HUES48 (cell line): ENCODE measurements around the gene METTL26.
A peak's percentile ranks its signal among the peaks of the same experiment; 100 is the strongest.

Source experiments
- H3K27ac ChIP-seq: one replicate; pipeline ENCODE4 v1.7.0; 2013; ENCODE audit warnings: low read depth, low read length, inconsistent platforms
- H3K27me3 ChIP-seq: 2 replicates; pipeline ENCODE4 v1.6.1; 2013; ENCODE audit warnings: mild to moderate bottlenecking, low read length; ENCODE audit not compliant: control insufficient read depth, insufficient read depth
- H3K36me3 ChIP-seq: 2 replicates; pipeline ENCODE4 v1.6.1; 2013; ENCODE audit warnings: low read length; ENCODE audit not compliant: control insufficient read depth, insufficient read depth
- H3K4me1 ChIP-seq: 2 replicates; pipeline ENCODE4 v1.6.1; 2013; ENCODE audit warnings: mild to moderate bottlenecking, low read length; ENCODE audit not compliant: control insufficient read depth, insufficient read depth
- H3K4me3 ChIP-seq: 2 replicates; pipeline ENCODE4 v1.5.1; 2013; ENCODE audit warnings: mild to moderate bottlenecking, low read depth, low read length
- H3K9ac ChIP-seq: 2 replicates; pipeline ENCODE4 v1.6.1; 2013; ENCODE audit warnings: mild to moderate bottlenecking, low read depth, low read length, moderate library complexity
- H3K9me3 ChIP-seq: 2 replicates; pipeline ENCODE4 v1.6.1; 2013; ENCODE audit warnings: low read length; ENCODE audit not compliant: control insufficient read depth, insufficient read depth

METTL26 gene

GRCh38 chr16:634051-634670 lies 1.9 kb downstream of the METTL26 start:
- no peak overlapping the region for H3K9ac ChIP-seq
- peaks cover 32% of the 10 kb centered on the region for H3K4me1 ChIP-seq
- no peaks in the 10 kb centered on the region for H3K27me3 ChIP-seq
- H3K36me3 ChIP-seq: peaks cover 17% of the 10 kb centered on the region
- no peak overlapping the region for H3K4me3 ChIP-seq
- H3K27ac ChIP-seq: no peak overlapping the region
- H3K9me3 ChIP-seq: no peaks in the 10 kb centered on the region

- Histone ChIP-seq H3K9me3 (no peaks in the 10 kb centered on the region), H3K4me1 (peaks cover 34% of the 10 kb centered on the region), H3K27ac (no peak overlapping the region), H3K36me3 (peaks cover 17% of the 10 kb centered on the region), H3K9ac (no peak overlapping the region), H3K27me3 (no peaks in the 10 kb centered on the region), H3K4me3 (no peak overlapping the region)
These were observed 2.6 kb downstream of the METTL26 start for GRCh38 chr16:633336-634050.

GRCh38 chr16:632486-633335 lies 3.4 kb downstream of the METTL26 start:
- Histone ChIP-seq H3K4me1 (peaks cover 28% of the 10 kb centered on the region), H3K9me3 (no peaks in the 10 kb centered on the region), H3K9ac (no peak overlapping the region), H3K27ac (no peak overlapping the region), H3K27me3 (no peaks in the 10 kb centered on the region), H3K4me3 (no peak overlapping the region), H3K36me3 (peaks cover 17% of the 10 kb centered on the region)

GRCh38 chr16:631808-632358 lies 4.2 kb downstream of the METTL26 start:
- no peaks in the 10 kb centered on the region for H3K9me3 ChIP-seq
- no peak overlapping the region for H3K27ac ChIP-seq
- H3K9ac ChIP-seq: no peak overlapping the region
- no peak overlapping the region for H3K4me3 ChIP-seq
- peaks cover 22% of the 10 kb centered on the region for H3K4me1 ChIP-seq
- peaks cover 22% of the 10 kb centered on the region for H3K36me3 ChIP-seq
- no peaks in the 10 kb centered on the region for H3K27me3 ChIP-seq

- Histone ChIP-seq H3K4me3 (peak within 1 kb of the TSS; percentile 60; the same call in 1 of the 2 replicates), H3K4me1 (peaks cover 22% of the 10 kb centered on the region), H3K27ac (peak within 1 kb of the TSS; percentile 83), H3K27me3 (no peaks in the 10 kb centered on the region), H3K36me3 (peaks cover 27% of the 10 kb centered on the region), H3K9me3 (no peaks in the 10 kb centered on the region), H3K9ac (0 out of 2 replicates have a peak within 1 kb of the TSS, but pooled peaks have one; percentile 30)
These were observed 5.2 kb downstream of the METTL26 start, which contains the start of gene WFIKKN1 for GRCh38 chr16:630815-631405. TSS of gene WFIKKN1 (plus strand) at chr16:630985. CDS start at chr16:631254, 269 bp downstream.

GRCh38 chr16:630249-630814 lies 5.8 kb downstream of the METTL26 start:
- H3K4me1 ChIP-seq: peaks cover 22% of the 10 kb centered on the region
- H3K27me3 ChIP-seq: no peaks in the 10 kb centered on the region
- H3K4me3 ChIP-seq: peak overlapping the region; percentile 60; the same call in 1 of the 2 replicates
- H3K36me3 ChIP-seq: peaks cover 29% of the 10 kb centered on the region
- H3K9ac ChIP-seq: 0 out of 2 replicates have a peak overlapping the region, but pooled peaks have one; percentile 30
- peak overlapping the region; percentile 83 for H3K27ac ChIP-seq
- H3K9me3 ChIP-seq: no peaks in the 10 kb centered on the region

- 0 out of 2 replicates have a peak overlapping the region, but pooled peaks have one; percentile 30 for H3K9ac ChIP-seq
- no peaks in the 10 kb centered on the region for H3K27me3 ChIP-seq
- no peak overlapping the region; the same call in 1 of the 2 replicates for H3K4me3 ChIP-seq
- no peaks in the 10 kb centered on the region for H3K9me3 ChIP-seq
- H3K4me1 ChIP-seq: peaks cover 22% of the 10 kb centered on the region
- peaks cover 29% of the 10 kb centered on the region for H3K36me3 ChIP-seq
- H3K27ac ChIP-seq: peak overlapping the region; percentile 83
These were observed 6.3 kb downstream of the METTL26 start for GRCh38 chr16:629833-630248.

- Histone ChIP-seq H3K27me3 (no peaks in the 10 kb centered on the region), H3K9ac (no peak overlapping the region), H3K4me3 (no peak overlapping the region), H3K4me1 (peaks cover 22% of the 10 kb centered on the region), H3K27ac (peak overlapping the region; percentile 83), H3K9me3 (no peaks in the 10 kb centered on the region), H3K36me3 (peaks cover 26% of the 10 kb centered on the region)
These were observed 6.8 kb downstream of the METTL26 start for GRCh38 chr16:629185-629832.

- Histone ChIP-seq H3K27ac (no peak overlapping the region), H3K4me3 (no peak overlapping the region), H3K9me3 (no peaks in the 10 kb centered on the region), H3K36me3 (peaks cover 18% of the 10 kb centered on the region), H3K27me3 (no peaks in the 10 kb centered on the region), H3K9ac (no peak overlapping the region), H3K4me1 (peaks cover 22% of the 10 kb centered on the region)
These were observed 7.6 kb downstream of the METTL26 start for GRCh38 chr16:628321-629061.
